ENCODE data around the gene RIT2. TPM values are rescaled to one million over a fixed set of nuclear protein-coding genes. Genes with fewer than 3 reads are reported as not detected.
"Not testable (repeated sequence)": the region's sequence is repeated elsewhere in the genome, so short reads cannot be mapped to it uniquely, and the experiment has no call there.

RIT2 gene
- total RNA-seq, 1 experiment from 2014 or later: 2.1 TPM

DNA sequence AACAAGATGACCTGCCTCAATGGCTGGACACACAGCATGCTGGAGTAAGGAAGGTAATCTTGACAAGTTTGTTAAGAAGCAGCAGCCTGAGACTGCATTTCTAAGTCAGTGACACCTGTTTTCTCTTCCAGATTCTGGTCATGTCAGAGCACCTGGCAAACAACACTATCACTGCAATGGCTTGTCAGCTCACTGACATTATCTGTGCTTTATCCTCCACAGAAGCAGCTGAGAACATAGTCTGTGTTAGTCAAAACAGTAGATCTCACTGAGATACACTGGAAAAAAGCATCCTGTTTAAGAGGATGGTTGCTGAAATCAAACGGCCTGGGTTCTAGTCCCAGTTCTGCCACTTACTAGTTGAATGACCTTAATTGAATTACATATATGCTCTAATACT lies 355.2 kb downstream of the RIT2 start:
- no peak for DNase-seq (ENCODE audit: low spot score)

GRCh38 chr18:42758852-42759251 lies 356.6 kb downstream of the RIT2 start:
- DNase-seq (ENCODE audit: low spot score): no peak

GRCh38 chr18:42756214-42756613 lies 359.3 kb downstream of the RIT2 start:
- no peak for DNase-seq (ENCODE audit: low spot score)

GRCh38 chr18:42752916-42753315 lies 362.6 kb downstream of the RIT2 start:
- no peak for DNase-seq (ENCODE audit: low spot score)

- no peak for DNase-seq (ENCODE audit: low spot score)
Observed at GRCh38 chr18:42746794-42747193, 368.7 kb downstream of the RIT2 start.

- DNase-seq (ENCODE audit: low spot score): no peak
Observed at GRCh38 chr18:42745931-42746330, 369.6 kb downstream of the RIT2 start.

GRCh38 chr18:42745171-42745570 lies 370.3 kb downstream of the RIT2 start:
- DNase-seq (ENCODE audit: low spot score): no peak

GRCh38 chr18:42743373-42744138 lies 371.9 kb downstream of the RIT2 start:
- DNase-seq (ENCODE audit: low spot score): no peak

- DNase-seq (ENCODE audit: low spot score): no peak
Observed at GRCh38 chr18:42742969-42743368, 372.5 kb downstream of the RIT2 start.

GRCh38 chr18:42742474-42742873 lies 373.0 kb downstream of the RIT2 start:
- DNase-seq (ENCODE audit: low spot score): no peak

GRCh38 chr18:42741805-42742347 lies 373.6 kb downstream of the RIT2 start:
- DNase-seq (ENCODE audit: low spot score): not testable (repeated sequence)

GRCh38 chr18:42741299-42741698 lies 374.2 kb downstream of the RIT2 start:
- DNase-seq (ENCODE audit: low spot score): not testable (repeated sequence)

DNA sequence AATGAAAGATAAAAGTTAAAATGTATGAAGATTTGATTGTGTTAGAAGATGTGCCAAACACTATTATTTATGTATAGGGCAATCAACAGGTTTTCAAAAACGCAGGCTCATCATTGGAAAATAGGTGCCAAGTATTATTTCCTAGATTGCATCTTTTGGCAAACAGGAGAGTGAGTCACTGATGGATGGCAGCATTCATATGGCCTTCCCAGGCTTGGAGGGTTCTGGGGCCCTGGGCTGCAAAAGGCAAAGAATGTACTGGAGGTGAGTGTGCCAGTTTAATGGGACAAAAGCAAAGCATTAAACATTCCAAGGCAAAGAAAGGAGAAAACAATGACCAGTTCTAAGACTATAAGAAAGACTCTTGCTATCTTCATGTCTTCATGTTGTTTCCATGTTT lies 379.4 kb downstream of the RIT2 start:
- DNase-seq (ENCODE audit: low spot score): no peak

- DNase-seq (ENCODE audit: low spot score): no peak
Observed at GRCh38 chr18:42734520-42734919, 381.0 kb downstream of the RIT2 start.

DNA sequence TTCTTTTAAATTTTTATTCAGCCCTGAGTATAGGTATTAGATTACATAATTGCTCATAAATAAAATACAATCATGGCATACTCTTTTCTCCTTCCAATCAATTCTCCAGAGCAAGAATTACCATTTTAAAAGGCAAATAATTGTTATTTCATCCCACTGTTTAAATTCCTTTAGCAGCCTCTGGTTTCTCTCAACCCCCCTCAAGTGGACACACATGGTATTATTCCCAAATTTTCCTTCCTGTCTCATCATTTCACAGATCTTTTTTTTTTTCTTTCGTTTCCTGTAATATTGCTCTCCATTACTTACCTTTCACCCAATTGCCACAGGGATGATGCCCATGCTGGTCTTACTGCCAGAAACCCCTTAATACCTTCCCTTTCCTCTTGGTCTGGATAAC lies 385.2 kb downstream of the RIT2 start:
- DNase-seq (ENCODE audit: low spot score): no peak

DNA sequence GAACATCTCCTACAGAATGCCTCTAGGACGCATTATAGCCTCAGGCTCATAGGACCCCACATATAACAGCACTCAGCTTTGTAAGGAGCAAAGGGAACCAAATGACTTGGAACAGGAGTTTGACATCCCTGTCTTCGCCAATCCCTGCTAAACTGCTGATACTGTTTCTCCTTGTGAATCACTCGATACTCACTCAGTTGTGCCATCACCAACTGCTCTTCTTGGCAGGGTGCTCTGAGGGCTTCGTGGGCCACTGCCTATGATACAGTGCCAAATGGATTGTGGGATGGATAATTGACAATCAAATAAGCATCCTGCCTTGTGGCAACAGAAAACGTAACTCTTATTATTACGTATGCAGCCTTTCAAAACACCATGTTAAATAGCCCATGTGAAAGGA lies 396.3 kb downstream of the RIT2 start:
- DNase-seq (ENCODE audit: low spot score): no peak

GRCh38 chr18:42712065-42712464 lies 403.4 kb downstream of the RIT2 start:
- DNase-seq (ENCODE audit: low spot score): no peak

DNA sequence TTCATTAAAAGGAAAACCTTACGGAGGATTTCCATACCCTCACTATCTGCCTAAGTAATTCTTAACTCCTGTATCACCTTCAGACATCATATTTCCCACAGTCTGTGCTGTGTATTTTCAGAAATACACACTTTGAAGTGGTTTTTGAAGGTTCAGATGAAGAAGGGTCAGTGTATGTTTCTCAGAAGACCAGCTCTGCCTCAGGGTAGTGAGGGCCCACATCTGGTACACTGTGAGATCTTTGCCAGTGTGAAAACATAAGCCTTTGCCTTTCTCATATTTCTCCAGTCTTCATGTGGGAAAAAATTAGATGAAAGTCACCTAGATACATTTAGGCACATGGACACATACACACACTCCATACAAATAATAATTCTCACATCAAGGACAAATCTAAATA lies 408.4 kb downstream of the RIT2 start:
- no peak for DNase-seq (ENCODE audit: low spot score)

DNA sequence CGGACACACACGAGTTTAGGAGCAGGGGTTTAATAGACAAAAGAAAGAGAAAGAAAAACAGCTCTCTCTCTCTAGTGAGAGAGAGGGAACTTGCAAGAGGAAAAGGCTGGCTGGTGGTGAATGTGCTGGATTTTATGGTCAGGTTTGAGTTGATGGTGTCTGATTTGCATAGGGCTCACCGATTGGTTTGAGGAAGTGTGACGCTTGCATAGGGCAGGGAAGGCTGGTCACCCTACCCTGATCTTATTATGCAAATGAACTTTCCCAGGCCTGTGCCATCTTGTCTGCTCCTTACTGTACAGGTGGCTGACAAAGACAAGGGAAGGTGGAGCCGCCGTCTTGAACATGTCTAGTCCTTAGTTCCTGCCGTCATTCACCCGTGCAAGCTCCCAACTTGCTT lies 408.9 kb downstream of the RIT2 start:
- DNase-seq (ENCODE audit: low spot score): peak; percentile 51

GRCh38 chr18:42706029-42706608 lies 409.4 kb downstream of the RIT2 start:
- no peak for DNase-seq (ENCODE audit: low spot score)
